ENCODE results near the gene CLTC.

CLTC gene

GRCh38 chr17:59716427-59716826 lies 96.7 kb downstream of the CLTC start:
- DNase-seq (ENCODE audit: low read depth) = no peak
- TF ChIP-seq CTCF (IDR thresholded peaks at IDR 0.05; ENCODE audit: insufficient read depth, low read depth, low read length, missing control alignments) = no peak
- H3K4me3 ChIP-seq (ENCODE audit: low read length) = no peak overlapping the region

GRCh38 chr17:59719526-59719925 lies 99.8 kb downstream of the CLTC start:
- no peak for TF ChIP-seq CTCF (IDR thresholded peaks at IDR 0.05; ENCODE audit: insufficient read depth, low read depth, low read length, missing control alignments)
- H3K4me3 ChIP-seq (ENCODE audit: low read length) = no peak overlapping the region

GRCh38 chr17:59722623-59723022 lies 102.9 kb downstream of the CLTC start:
- no peak for DNase-seq (ENCODE audit: low read depth)
- no peak for TF ChIP-seq CTCF (IDR thresholded peaks at IDR 0.05; ENCODE audit: insufficient read depth, low read depth, low read length, missing control alignments)
- H3K4me3 ChIP-seq (ENCODE audit: low read length) = no peak overlapping the region

More at GRCh38 chr17:59719526-59719925, 99.8 kb downstream of the CLTC start:
- DNase-seq (ENCODE audit: low read depth) = no peak

- no peak overlapping the region for H3K4me3 ChIP-seq (ENCODE audit: low read length)
- TF ChIP-seq CTCF (IDR thresholded peaks at IDR 0.05; ENCODE audit: insufficient read depth, low read depth, low read length, missing control alignments) = no peak
- DNase-seq (ENCODE audit: low read depth) = no peak
Measured at GRCh38 chr17:59723041-59723440, 103.3 kb downstream of the CLTC start.

GRCh38 chr17:59723607-59724006 lies 103.9 kb downstream of the CLTC start:
- DNase-seq (ENCODE audit: low read depth) = no peak
- H3K4me3 ChIP-seq (ENCODE audit: low read length) = no peak overlapping the region
- TF ChIP-seq CTCF (IDR thresholded peaks at IDR 0.05; ENCODE audit: insufficient read depth, low read depth, low read length, missing control alignments) = no peak

GRCh38 chr17:59725691-59726090 lies 106.0 kb downstream of the CLTC start:
- no peak for TF ChIP-seq CTCF (IDR thresholded peaks at IDR 0.05; ENCODE audit: insufficient read depth, low read depth, low read length, missing control alignments)
- H3K4me3 ChIP-seq (ENCODE audit: low read length) = no peak overlapping the region
- DNase-seq (ENCODE audit: low read depth) = peak; percentile 22

- DNase-seq (ENCODE audit: low read depth) = no peak
- TF ChIP-seq CTCF (IDR thresholded peaks at IDR 0.05; ENCODE audit: insufficient read depth, low read depth, low read length, missing control alignments) = no peak
- H3K4me3 ChIP-seq (ENCODE audit: low read length) = no peak overlapping the region
Measured at GRCh38 chr17:59727817-59728533, 108.3 kb downstream of the CLTC start.

All from epithelial cell of esophagus (primary cell).